HG02763 (cell line): ENCODE measurements around the gene FAM78A.

Experiments used
- ATAC-seq: cut with Tn5 transposase; IDR thresholded peaks from one replicate; pipeline ENCODE4 v1.9.1; 2021; ENCODE audit warnings: mild to moderate bottlenecking, moderate library complexity; ENCODE audit not compliant: unreplicated experiment

The FAM78A gene

DNA sequence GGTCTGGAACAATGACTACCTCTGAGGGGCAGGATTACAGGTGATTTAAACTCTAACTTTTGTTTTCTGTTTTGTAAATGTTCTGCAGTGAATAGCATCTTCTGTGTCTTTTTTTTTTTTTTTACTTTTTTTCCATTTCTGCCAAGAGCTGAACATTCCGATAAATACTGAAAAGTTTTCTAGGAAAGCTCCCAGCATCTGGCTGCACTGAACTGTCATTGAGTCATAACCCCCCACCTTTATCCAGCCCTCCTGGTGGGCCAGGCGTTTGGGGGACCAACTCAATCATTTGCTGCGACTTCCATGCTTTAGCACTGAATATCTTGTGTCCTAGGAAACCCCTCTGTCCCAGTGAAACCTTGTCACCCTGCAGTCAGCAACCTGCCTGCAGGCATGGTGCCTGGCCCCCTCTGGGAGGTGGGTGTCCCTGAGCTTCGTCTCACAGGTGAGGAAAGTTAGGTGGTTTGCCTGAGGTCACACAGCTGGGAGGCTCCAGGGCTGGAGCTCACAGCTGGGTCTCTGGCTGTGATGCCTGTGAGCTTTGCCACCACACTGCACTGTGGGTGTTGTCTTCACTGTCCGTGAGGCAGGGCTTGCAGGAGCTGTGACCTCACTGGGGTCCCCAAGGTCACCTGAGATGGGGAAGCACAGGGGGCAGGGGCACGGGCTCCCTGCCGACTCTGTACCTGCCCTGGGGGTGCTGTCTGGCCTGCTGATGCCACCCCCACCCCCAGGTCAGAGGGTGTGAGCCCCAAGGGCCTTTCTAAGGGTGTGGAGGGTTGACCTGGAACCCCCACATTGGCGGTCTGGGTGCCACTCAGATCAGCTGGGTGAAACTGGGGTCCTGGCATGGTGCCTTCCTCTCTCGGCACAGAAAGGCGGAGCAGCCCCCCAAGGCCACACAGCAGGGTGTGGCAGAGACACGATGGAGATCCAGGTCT is 27.3 kb upstream of the FAM78A start:
- no peak for ATAC-seq

DNA sequence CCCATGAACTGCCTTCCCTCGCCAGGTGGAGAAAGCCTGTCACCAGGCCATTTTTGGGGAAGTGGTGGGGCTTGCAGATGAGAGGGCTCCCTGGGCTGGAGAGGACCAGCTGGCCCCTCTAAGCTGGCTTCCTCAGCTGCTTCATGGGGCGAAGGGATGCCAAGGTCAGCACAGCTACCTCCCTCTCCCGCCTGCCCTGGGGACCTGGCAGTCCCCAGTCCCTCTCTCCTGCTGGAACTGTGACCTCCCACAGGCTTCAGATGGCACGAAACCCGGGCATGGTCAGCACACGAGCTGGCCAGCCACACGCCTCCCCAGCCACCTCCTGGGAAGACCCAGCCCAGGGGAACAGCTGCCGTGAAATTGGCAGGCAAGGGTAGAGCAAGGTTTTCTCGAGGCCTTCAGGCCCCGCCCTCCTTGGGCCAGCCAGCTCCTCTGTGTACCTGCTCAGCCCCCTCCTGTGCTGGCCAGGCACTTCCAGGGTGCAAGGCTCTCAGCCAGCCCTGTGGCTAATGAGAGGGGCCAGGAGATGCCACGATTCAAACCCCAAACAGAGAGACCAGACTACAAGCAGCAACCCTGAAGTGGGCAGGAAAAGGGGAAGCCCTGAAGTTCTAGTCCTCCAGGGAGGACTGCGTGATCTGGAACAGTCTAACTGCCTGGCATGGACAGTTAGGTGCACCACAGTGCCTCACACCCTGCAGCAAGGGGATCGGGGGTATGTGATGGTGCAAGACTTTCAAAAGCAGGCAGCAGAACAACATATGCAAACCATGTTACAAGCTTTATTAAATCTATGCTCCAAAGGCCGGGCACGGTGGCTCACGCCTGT is 26.1 kb upstream of the FAM78A start:
- ATAC-seq: no peak

DNA sequence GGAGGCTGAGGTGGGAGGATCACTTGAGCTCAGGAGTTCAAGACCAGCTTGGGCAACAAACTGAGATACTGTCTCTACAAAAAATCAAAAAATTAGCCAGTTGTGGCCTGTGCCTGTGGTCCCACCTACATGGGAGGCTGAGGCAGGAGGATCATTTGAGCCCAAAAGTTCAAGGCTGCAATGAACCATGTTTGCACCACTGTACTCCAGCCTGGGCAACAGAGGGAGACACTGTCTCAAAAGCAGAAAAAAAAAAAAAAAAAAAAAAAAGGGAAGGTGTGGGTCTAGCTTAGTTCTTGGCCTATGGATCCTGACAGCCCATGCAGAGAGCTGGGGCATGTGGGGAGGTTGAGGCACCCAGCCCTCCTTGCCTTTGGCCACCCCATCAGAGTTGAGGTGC is 24.1 kb upstream of the FAM78A start:
- ATAC-seq: no peak

DNA sequence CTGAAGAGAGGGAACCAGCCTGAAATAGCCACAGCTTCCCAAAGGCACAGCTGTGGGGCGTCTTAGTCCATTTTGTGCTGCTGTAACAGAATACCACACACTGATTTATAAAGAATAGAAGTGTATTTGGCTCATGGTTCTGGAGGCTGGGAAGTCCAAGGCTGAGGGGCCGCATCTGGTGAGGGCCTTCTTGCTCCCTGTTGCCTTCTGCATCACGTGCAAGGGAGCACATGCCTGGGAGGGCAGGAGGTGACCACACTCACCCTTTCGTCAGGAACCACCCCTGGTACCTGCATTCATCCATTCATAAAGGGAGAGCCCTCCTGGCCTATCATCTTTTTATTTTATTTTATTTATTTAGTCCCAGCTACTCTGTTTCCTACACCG is 23.6 kb upstream of the FAM78A start:
- no peak for ATAC-seq

DNA sequence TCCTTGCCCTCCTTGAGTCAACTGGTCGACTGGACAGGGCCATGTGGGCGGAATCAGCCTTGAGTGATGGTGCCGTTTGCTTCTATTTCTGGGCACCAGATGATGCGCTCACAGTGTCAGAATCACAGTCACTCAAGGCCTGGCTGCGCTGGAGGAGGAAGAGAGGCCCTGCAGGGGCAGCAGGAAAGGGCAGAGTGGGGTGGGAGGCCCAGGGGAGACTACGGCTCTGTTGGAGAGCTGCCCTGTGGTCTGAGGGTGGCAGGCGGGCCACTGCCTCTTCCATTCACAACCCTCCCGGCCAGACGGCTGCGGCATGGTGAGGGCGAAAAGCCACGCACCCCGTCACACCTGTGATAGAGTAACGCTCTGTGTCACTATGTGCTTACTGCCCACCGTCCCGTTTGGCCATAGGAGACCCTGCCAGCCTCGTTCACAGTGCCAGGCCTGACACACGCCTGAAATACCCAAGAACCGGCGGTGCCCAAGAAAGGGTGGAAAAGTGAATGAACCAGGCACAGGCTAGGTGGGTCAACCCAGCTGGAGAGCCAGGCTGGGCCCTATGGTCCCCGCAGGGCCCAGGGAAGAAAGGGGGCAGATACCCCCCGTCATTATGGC is 23.1 kb upstream of the FAM78A start:
- no peak for ATAC-seq

DNA sequence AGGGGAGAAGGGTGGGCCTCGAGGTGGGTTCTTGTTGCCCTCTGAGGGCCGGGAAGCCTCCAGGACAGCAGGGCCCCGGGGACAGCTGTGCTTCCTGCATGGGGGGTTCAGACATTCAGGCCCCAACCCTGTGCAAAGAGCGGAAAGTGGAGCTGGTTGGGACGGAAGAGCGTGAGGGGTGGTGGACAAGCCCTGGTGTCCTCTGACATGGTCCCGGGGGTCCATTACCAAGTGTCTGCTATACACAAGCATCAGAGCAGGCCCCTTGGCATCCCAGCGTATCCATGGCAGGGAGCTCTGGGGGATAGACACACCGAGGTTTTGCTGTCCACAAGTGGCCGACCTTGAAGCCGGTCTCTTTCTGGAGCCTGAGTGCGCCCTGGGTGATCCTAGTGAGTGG is 22.5 kb upstream of the FAM78A start:
- ATAC-seq: no peak

DNA sequence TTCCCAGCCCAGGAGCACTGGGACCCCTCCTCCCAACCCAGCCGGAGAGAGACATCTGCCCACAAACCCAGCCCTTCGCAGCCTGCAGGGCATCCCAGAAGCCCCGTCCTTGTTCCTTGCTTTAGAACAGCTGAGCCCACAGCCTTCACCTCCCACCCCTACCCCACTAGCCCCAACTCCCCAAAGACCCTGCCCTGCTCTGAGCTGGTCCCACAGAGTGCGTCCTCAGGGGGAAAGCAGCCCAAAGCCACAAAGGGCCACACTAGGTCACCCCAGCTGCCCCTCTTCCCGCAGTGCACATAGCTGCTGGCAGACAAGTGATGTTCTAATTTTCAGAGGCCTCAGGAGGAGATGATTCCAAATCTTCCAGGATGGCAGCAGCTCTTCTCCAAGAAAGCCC is 22.0 kb upstream of the FAM78A start:
- no peak for ATAC-seq

DNA sequence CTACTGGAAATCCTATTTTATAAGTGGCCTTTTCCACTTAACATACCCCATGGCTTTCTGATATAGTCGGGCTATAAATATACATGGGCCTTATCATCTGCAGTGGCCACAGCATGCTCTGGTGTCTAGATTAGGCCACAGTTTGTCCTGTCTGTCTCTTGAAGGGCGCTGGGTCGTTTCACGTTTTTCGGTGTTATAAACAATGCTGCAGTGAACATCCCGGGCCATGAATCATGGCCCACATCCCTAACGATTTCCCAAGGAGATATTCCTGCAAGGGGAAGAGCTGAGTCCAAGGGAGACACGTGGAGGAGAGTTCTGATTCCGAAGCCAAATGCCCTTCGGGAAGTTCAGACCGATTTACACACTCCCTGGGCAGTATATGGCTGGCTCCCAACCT is 21.6 kb upstream of the FAM78A start:
- ATAC-seq: no peak

DNA sequence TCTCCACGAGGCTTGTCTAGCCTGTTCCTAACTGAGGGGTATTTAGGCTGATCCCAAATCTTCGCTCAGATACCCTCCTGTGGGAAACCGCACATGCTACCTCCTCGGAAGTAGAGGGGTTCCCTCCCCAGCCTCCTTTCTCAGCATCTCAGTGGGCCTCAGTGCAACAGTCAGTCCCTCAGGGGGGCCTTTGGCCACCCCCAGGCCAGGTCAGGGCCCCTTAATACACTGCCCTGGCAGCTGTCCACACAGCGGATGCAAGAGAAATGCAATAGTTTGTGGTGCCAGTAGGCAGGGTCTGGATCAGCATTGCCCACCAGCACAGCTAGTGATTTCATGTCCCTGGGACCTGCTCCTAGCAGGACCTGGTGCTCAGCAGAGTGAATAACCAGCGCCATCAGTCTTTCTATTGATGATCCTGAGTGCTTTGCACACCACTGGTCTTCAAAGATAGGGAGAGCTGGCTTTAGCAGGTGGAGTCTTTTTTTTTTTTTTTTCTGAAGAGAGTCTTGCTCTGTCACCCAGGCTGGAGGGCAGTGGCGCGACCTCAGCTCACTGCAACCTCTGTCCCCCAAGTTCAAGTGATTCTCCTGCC is 20.7 kb upstream of the FAM78A start:
- ATAC-seq: no peak

DNA sequence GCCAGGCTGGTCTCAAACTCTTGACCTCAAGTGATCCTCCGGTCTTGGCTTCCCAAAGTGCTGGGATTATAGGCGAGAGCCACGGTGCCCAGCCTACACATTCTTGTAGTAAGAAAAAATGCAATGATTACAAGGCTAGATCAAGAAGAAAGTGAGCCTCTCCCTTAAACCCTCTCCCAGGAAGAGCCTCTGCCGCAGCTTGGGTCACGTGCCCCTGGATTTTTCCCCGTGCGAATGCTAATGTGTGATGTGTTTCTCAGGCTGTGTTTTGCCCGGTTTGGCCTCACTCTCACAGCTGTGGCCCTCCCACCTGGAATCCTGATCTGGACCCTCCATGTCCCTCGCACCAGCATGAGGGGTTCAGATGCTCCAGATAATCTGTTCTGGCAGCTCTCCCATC is 20.1 kb upstream of the FAM78A start:
- no peak for ATAC-seq

DNA sequence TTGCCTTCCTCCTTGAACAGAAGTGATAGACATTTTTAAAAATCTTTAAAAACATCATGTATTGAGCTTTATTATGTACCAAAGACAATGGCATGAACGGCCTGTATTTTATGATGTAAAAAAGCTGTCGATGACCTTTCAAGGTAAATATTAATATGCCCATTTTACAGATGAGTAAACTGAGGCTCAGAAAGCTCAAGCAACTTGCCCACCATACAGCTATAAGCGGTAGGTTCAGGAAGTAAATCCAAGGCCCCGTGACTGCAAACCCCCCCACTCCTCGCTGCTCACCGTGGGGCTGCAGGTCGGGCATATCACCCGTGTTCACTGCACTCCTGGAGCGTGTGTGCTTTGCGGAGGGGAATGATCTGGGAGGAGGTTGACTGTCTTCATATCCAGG is 16.6 kb upstream of the FAM78A start:
- ATAC-seq: no peak

DNA sequence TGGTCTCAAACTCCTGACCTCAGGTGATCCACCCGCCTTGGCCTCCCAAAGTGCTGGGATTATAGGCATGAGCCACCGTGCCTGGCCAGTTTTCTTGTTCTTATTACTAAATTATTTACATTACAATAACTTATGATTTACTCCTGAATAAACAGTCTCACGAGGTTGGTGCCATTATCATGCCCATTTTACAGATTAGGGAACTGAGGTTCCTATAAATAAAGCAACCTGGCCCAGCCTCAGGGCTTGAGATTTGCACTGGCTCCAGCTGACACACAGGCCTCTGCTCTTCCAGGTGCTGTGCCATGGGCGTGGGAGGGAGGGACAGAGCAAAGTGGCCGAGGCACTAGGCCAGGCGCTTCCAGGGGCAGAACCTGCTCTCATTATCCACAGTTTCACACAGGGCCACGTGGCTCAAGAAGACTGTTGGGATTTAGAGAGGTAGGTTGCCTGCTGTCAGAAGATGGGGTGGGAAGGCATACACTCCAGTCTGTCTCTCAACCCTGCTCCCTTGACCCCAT is 15.5 kb upstream of the FAM78A start:
- no peak for ATAC-seq

DNA sequence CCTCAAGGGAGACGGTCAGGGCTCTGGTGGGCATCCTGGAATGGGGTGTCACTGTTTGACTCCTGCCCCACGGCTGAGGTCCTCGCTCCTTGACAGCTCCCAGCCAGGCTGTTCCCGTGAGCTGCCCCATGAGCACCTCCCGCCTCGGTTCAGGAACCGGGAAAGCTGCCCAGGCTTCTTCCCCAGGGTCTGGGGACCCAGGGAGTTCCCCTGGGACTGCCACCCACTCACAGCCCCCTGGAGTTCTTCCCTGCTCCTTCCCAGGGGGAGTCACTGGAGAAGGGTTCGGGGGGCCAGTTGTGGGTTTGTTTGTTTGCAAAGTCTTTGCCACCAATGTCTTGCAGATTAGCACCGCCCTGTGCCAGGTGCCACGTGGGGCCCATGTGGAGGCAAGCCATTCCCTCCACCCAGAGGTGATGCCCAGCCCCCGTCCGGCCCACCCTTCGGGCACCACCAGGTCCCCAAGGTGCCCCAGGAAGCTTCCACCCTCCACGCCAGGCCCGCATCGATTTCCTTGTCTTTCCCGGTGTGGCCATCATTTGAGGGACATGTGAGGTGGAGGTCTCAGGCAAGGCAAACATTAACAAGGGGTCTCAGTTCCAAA is 14.6 kb upstream of the FAM78A start:
- ATAC-seq: no peak

DNA sequence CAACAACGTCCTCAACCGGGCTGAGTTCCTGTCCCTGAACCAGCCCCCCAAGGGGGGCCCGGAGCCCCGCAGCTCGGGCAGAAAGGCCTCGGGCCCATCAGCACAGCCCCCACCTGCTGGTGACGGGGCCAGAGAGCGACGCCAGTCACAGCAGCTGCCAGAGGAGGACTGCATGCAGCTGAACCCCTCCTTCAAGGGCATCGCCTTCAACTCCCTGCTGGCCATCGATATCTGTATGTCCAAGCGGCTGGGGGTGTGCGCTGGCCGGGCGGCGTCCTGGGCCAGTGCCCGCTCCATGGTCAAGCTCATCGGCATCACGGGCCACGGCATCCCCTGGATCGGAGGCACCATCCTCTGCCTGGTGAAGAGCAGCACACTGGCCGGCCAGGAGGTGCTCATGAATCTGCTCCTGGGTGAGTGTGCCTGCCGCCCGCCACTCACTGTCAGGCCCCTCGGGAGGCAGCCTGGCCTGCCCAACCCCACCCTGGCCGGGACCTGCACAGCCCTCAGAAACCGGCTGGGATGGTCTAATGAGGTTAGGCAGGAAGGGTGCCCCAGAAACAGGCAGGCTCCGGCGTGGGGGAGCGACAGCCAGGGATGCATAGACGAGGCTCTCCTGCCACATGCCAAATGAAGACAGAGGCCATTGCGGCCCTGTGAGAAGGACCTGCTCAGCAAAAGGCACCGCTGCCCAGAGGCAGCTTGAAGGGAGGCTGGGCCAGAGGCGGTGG is 13.9 kb upstream of the FAM78A start:
- ATAC-seq: no peak

DNA sequence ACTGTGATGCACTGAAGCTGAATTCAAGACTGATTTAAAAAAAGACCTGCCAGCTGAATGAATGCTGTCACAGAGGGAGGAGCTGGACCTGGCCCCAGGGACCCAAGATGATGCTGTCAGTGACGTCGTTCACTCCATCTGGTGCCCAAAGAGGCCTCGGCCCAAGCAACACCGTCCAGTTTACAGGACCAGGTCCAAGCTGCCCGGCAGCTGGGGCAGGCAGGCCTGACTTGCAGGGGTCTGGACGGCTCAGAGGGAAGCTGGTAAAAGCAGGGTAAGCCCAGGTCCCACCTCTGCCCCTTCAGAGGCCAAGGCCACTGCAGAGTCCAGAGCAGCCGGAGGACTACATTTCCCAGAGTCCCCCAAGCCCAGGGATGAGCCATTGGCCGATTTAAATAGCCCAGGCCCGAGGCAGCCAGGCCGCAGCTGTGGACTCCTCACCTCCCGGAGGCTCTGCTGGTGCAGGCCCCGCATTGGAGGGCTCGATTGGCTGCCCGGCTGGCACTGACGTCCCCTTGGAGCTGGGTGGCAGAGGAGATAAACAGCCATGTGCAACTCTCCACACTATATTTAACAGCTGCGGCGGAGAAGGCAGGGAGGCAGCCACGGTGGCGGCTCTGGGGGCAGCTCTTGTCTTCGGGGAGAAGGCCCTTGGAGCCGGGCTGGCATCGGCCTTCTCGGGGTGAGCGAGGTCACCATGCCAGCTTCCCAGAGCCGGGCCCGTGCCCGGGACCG is 13.2 kb upstream of the FAM78A start, which contains the start of gene PLPP7:
Gene PLPP7, plus strand, starts transcription at position 423 of the 735 bp plus-strand sequence. Its CDS starts 275 bp downstream, at position 698.
- no peak for ATAC-seq

DNA sequence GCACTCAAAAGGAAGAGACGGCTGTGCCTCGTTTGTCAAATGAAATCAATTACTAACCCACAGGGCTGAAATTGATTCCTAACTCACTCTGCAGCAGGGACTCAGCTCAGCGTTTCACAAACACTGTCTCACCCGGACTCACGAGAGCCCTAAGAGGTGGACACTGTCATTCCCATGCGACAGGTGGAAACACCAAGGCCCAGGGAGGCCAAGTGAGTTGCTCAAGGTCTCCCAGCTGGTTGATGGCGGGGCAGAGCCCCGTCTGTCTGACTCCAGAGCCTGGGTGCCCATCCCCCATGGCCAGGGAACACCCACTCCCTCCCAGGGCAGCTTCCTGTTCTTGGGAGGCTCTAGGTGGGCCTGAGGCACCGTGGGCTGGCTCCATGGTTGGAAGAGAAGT is 11.9 kb upstream of the FAM78A start:
- no peak for ATAC-seq

DNA sequence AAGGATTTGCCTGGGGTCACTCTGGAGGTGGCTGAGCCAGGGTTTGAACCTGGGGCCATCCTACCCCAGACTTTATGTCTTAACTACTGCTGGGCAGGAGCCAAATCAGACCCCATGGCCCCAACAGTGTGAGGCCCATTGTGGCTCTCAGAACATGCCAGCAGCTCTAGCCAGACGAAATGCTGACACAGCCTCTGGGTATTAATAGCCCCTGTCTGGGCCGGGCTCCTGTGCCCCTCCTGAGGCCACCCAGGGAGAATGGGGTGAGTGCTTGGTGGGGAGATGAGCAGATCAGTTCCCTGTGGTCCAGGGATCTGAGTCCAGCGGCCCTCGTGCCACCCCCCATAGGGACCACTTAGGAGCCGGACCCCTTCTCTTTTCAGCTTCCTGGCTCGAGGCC is 11.0 kb upstream of the FAM78A start:
- no peak for ATAC-seq

DNA sequence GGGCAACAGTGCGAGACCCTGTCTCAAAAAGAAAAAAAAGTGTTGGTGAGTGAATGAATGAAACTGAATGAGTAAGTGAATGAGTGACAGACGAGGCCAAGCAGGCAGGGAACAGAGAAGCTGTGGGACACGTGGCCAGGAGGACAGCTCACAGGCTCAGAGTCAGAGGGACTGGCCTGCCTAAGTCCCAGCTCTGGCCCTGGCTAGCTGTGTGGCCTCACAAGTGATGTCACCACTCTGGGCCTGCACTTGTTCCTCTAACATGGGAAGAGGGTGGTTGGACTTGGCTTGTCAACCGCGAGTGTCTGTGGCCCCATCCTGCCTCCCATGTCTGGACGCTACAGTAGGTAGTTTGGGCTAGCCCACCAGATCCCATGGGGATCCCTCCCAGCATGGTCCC is 8.5 kb upstream of the FAM78A start:
- ATAC-seq: no peak
